HepG2 (cell line): ENCODE data around the gene TRPV4. TPM values are rescaled to one million over a fixed set of nuclear protein-coding genes. Genes with fewer than 3 reads are reported as not detected.

Experiments
- ARID2 ChIP-seq: sonication (generic); formaldehyde crosslinking; IDR thresholded peaks from 2 replicates; pipeline ENCODE4 v1.8.1; 2022; ENCODE audit warnings: mild to moderate bottlenecking, missing genetic modification reagents, borderline replicate concordance
- CBX1 ChIP-seq: IDR thresholded peaks from one replicate; pipeline ENCODE4 v1.6.1; 2016; ENCODE audit warnings: antibody characterized with exemption, low read depth
- DR1 ChIP-seq: sonication (generic); formaldehyde crosslinking; IDR thresholded peaks from 2 replicates; pipeline ENCODE4 v1.8.0; 2021; ENCODE audit warnings: mild to moderate bottlenecking, missing genetic modification reagents, inconsistent platforms
- HNRNPK ChIP-seq: fragments of 200-400 bp; formaldehyde crosslinking; IDR thresholded peaks from 2 replicates; pipeline ENCODE4 v1.6.1; 2018; ENCODE audit warnings: low read length, low read depth, moderate library complexity, mild to moderate bottlenecking; ENCODE audit not compliant: poor library complexity, severe bottlenecking
- JUNB ChIP-seq: sonication (generic); formaldehyde crosslinking; IDR thresholded peaks from 2 replicates; pipeline ENCODE4 v1.8.0; 2022; ENCODE audit warnings: missing genetic modification reagents, mild to moderate bottlenecking, borderline replicate concordance
- MAFG ChIP-seq: sonication (generic); formaldehyde crosslinking; IDR thresholded peaks from 2 replicates; pipeline ENCODE4 v1.5.1; 2020; ENCODE audit warnings: mild to moderate bottlenecking, missing genetic modification reagents
- MYC ChIP-seq: sonication (generic); formaldehyde crosslinking; IDR thresholded peaks from 2 replicates; pipeline ENCODE4 v1.9.0; 2021; ENCODE audit warnings: missing genetic modification reagents, borderline replicate concordance
- MYPOP ChIP-seq: sonication (generic); formaldehyde crosslinking; IDR thresholded peaks from 2 replicates; pipeline ENCODE4 v1.8.1; 2023; ENCODE audit warnings: mild to moderate bottlenecking, moderate library complexity, missing genetic modification reagents
- MZF1 ChIP-seq: sonication (generic); formaldehyde crosslinking; IDR thresholded peaks from 2 replicates; pipeline ENCODE4 v1.8.1; 2023; ENCODE audit warnings: mild to moderate bottlenecking, missing genetic modification reagents, borderline replicate concordance
- PBX2 ChIP-seq: IDR thresholded peaks from 2 replicates; pipeline ENCODE4 v1.6.1; 2016; ENCODE audit warnings: control low read depth
- SALL1 ChIP-seq: sonication (generic); formaldehyde crosslinking; IDR thresholded peaks from 2 replicates; pipeline ENCODE4 v1.8.0; 2022; ENCODE audit warnings: mild to moderate bottlenecking, missing genetic modification reagents
- TCF12 ChIP-seq, 2 experiments: fragments of 450-650 bp in 1 of 2; sonication (generic) in 1 of 2; formaldehyde crosslinking in 1 of 2; IDR thresholded peaks; 2 replicates each; pipeline versions ENCODE4 v1.6.1 to v1.8.0; 2017 to 2022; ENCODE audit warnings: antibody characterized with exemption in 1 of 2, mild to moderate bottlenecking in 1 of 2, missing genetic modification reagents in 1 of 2, moderate library complexity in 1 of 2
- THAP11 ChIP-seq: IDR thresholded peaks from 2 replicates; pipeline ENCODE4 v1.6.1; 2016; ENCODE audit warnings: missing biosample characterization, missing genetic modification reagents
- TOPORS ChIP-seq: sonication (generic); formaldehyde crosslinking; IDR thresholded peaks from 2 replicates; pipeline ENCODE4 v1.8.0; 2023; ENCODE audit warnings: mild to moderate bottlenecking, missing genetic modification reagents
- ZFP1 ChIP-seq: IDR thresholded peaks from 2 replicates; pipeline ENCODE4 v1.6.1; 2016
- ZFP62 ChIP-seq: sonication (generic); formaldehyde crosslinking; IDR thresholded peaks from 2 replicates; pipeline ENCODE4 v1.4.0; 2020; ENCODE audit warnings: missing genetic modification reagents
- ZNF101 ChIP-seq: sonication (generic); formaldehyde crosslinking; IDR thresholded peaks from 2 replicates; pipeline ENCODE4 v1.4.0; 2020; ENCODE audit warnings: mild to moderate bottlenecking, low read depth, missing genetic modification reagents, borderline replicate concordance
- ZNF253 ChIP-seq: sonication (generic); formaldehyde crosslinking; IDR thresholded peaks from 2 replicates; pipeline ENCODE4 v1.8.0; 2022; ENCODE audit warnings: mild to moderate bottlenecking, missing genetic modification reagents, borderline replicate concordance
- ZNF256 ChIP-seq: sonication (generic); formaldehyde crosslinking; conservative IDR thresholded peaks from 2 replicates; pipeline ENCODE4 v1.4.0; 2020; ENCODE audit warnings: missing genetic modification reagents
- ZNF33A ChIP-seq: sonication (generic); formaldehyde crosslinking; IDR thresholded peaks from 2 replicates; pipeline ENCODE4 v1.5.1; 2020; ENCODE audit warnings: missing genetic modification reagents, mild to moderate bottlenecking, moderate library complexity, borderline replicate concordance
- ZNF350 ChIP-seq: sonication (generic); formaldehyde crosslinking; IDR thresholded peaks from 2 replicates; pipeline ENCODE4 v1.4.0; 2020; ENCODE audit warnings: mild to moderate bottlenecking, low read depth, missing genetic modification reagents, borderline replicate concordance
- ZNF710 ChIP-seq: sonication (generic); formaldehyde crosslinking; IDR thresholded peaks from 2 replicates; pipeline ENCODE4 v1.5.0; 2020; ENCODE audit warnings: mild to moderate bottlenecking, missing genetic modification reagents, borderline replicate concordance
- ZNF737 ChIP-seq: sonication (generic); formaldehyde crosslinking; IDR thresholded peaks from 2 replicates; pipeline ENCODE4 v1.5.0; 2020; ENCODE audit warnings: missing genetic modification reagents, mild to moderate bottlenecking, borderline replicate concordance
- ZNF740 ChIP-seq: sonication (generic); formaldehyde crosslinking; IDR thresholded peaks from 2 replicates; pipeline ENCODE4 v1.4.0; 2020; ENCODE audit warnings: missing genetic modification reagents
- ZSCAN9 ChIP-seq: IDR thresholded peaks from 2 replicates; pipeline ENCODE4 v1.6.1; 2016; ENCODE audit warnings: borderline replicate concordance
- polyA plus RNA-seq, 8 experiments: library from polyadenylated mRNA; depleted of rRNA in 3 of 8; stranded (reverse) in 7 of 8; unstranded in 1 of 8; fragments of >200 nt; fragmentation: Illumina TruSeq in 4 of 8; extraction: Trizol in 4 of 8; gene quantifications; 2 replicates each; pipeline versions ENCODE4 v1.2.1 to v1.2.3, GENCODE V29; 2011 to 2016; ENCODE audit warnings: low read depth in 4 of 8, missing spikeins in 1 of 8, mixed read lengths in 1 of 8; ENCODE audit not compliant: insufficient read depth in 1 of 8
- total RNA-seq, 5 experiments: library from RNA; depleted of rRNA; stranded (reverse); fragments of >200 nt; fragmentation: Illumina TruSeq; extraction: Trizol; gene quantifications; 2 replicates each; pipeline ENCODE4 v1.2.3, GENCODE V29; 2016; ENCODE audit warnings: low read depth in 1 of 5

Gene TRPV4
- total and polyA plus RNA-seq, 2 of the 13 experiments (the other 11 are each of a cell fraction or from before 2014, with no cell fraction given) = 0.66 to 4.7 TPM

DNA sequence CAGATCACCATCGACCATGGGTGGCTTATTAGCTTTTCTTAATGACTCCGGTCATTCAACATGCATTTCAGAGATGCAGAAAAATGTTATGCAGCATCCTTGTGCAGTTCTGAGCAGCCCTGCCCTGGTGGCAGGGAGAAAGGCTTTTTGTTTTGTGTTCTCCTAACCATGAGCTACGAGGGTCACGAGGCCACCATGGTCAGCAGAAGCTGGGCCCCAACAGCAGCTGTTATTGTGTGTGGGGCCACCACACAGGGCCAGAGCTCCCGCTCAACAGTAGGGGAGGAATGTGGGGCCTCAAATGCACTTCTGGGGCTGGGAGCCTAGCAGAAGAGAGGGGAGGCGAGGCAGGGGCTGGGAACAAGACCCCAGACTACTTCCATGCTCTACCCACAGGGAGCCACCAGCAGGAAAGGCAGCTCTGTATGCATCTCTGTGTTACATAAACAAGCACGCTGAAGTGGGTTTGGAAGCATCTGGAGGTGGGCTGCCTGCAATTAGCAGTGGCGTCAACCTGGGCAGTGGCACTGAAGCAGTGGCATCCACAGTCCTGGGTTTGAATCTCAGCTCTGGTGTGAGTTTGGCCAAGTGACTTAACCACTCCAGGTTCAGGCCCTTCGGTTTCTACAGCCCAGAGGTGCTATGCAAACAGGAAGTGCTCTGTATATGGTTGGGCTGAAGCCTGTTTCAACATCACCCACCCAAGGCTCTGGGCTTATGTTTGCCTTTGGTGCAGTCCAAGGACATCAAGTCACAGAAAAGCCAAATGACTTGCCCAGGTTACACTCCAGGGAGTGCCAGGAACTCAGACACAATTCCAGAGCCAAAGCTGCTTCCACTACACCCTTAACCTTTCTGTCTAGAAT lies 30.9 kb upstream of the TRPV4 start (continued):
- TF ChIP-seq PBX2 (CRISPR knock-in tag) (no peak), JUNB (CRISPR knock-in tag) (no peak), ARID2 (peak; percentile 53; the same call in 1 of the 2 replicates), MYC (CRISPR knock-in tag) (peak; percentile 50; the same call in 1 of the 2 replicates), ZNF737 (CRISPR knock-in tag) (no peak), ZNF710 (CRISPR knock-in tag) (no peak), ZNF740 (CRISPR knock-in tag) (no peak), ZNF256 (CRISPR knock-in tag) (no peak), ZSCAN9 (0 out of 2 replicates have a peak, but pooled peaks have one; percentile 23), MAFG (no peak), HNRNPK (no peak), CBX1 (peak; percentile 78), MZF1 (no peak), DR1 (no peak), TCF12 (IDR thresholded peaks at IDR 0.05) (no peak), TCF12 (CRISPR knock-in tag; IDR thresholded peaks at IDR 0.05) (no peak), MYPOP (0 out of 2 replicates have a peak, but pooled peaks have one; percentile 64), THAP11 (CRISPR knock-in tag) (peak; percentile 76), ZNF33A (no peak), ZNF350 (CRISPR knock-in tag) (peak; percentile 88), ZFP1 (CRISPR knock-in tag) (peak; percentile 26; the same call in 1 of the 2 replicates), ZNF101 (CRISPR knock-in tag) (no peak), SALL1 (CRISPR knock-in tag) (peak; percentile 91), ZFP62 (CRISPR knock-in tag) (no peak), ZNF253 (no peak), TOPORS (CRISPR knock-in tag) (peak; percentile 47; the same call in 1 of the 2 replicates)
